HG03571 (cell line): ENCODE results near the gene KDM4D.
"Not testable (repeated sequence)": the region's sequence is repeated elsewhere in the genome, so short reads cannot be mapped to it uniquely, and the experiment has no call there.

Experiments
- ATAC-seq: cut with Tn5 transposase; IDR thresholded peaks from one replicate; pipeline ENCODE4 v1.9.1; 2021; ENCODE audit not compliant: unreplicated experiment

Gene KDM4D

GRCh38 chr11:94973099-94973968, at the start of gene KDM4D, which contains the start of gene CWC15:
Gene KDM4D, plus strand, starts transcription at chr11:94973709. Its CDS starts 23,664 bp downstream, at chr11:94997373.
Gene CWC15, minus strand, starts transcription at chr11:94973556. Its CDS starts 1,371 bp downstream, at chr11:94972185.
- ATAC-seq, result peak; percentile 100

DNA sequence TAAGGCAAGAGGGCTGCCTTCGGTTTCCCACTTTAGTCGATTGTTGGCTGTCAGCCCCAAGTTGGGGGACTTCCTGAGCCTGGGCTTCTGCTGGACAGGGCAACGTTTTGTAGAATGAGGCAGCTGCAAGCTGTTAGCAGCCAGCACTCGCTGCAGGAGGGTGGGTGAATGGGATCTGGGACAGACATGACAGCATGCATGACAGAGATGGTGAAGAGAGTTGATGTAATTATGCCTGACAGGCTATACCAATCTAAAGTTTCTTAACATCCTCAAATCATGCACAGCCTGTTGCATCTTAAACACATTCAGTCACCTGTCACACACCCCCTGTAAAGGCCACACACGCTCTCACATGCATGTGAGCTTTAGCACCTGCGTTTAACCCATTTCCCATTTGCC, 49.3 kb upstream of the KDM4D start:
- ATAC-seq, result no peak

GRCh38 chr11:94924612-94925011, 48.9 kb upstream of the KDM4D start:
- ATAC-seq, result no peak

DNA sequence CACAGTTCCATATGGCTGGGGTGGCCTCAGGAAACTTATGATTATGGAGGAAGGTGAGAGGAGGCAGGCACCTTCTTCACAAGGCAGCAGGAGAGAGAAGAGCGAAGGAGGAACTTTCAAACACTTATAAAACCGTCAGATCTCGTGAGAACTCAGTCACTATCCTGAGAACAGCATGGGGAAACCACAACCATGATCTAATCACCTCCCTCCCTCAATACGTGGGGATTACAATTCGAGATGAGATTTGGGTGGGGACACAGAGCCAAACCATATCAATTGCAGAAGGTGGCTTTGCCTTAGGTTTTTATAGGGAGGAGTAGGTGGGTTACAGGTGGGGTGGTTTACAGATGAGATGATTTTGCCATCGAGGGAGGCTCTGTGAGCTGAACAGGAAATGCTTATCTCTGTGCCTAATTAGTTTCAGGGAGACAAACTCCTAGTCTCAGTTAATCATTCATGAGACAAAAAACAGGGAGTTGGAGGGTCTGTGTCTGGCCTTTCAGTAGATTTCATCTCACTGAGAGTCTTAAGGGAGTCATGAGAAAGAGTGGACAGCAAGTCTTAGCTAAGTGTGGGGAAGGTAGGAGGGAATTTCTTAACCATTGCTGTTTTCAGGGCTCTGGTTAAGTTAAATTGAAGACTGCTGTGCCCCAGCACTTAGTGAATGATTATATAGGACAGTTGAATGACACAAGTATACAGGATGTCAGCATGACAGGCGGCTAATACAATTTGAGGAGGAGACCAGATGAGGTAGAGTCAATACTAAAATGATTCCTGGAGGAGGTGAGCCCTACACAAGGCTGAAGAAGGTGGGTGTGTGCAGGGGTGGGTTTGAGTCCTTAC, 47.9 kb upstream of the KDM4D start:
- peak; percentile 78 for ATAC-seq

DNA sequence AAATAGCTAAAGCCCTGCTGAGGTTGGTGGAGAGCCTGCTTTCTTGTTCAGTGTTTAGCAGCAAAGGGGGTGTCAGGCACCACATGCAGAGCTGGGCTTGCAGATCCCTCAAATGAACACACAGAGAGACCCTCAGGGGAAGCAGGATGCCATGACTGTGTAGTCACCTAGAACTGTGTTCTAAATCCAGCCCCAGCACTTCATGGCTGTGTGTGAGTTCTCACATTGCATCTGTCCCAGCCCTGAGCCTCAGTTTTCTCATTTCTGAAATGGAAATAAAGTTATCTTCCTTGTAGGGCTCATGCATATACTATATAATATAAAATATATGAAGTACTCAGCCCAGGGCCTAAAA, 47.3 kb upstream of the KDM4D start:
- ATAC-seq, result peak; percentile 23

DNA sequence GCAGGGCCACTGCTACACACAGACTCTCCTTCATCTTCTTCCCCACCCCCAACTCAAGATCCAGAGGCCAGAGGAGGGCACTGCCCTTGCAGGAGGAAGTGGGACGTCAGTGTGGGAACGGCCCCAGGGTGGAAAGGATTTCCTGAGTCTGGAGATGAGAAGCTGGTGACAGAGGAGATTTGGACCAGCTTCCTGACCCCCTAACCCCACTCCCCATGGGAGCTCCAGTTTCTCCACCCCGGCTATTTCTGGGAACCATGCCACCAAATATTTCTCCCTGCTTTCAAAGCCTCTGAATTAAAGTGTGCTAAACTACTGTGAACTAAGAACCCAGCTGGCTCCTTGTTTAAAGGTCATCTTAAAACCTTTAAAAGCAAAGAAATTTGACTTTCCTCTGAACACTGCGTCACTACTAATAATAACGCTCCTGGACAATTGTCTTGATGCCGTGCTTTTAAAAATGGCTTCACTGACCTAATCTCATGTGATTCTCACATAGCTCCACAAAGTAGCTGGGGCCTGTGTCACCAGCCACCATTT, 46.7 kb upstream of the KDM4D start:
- ATAC-seq, result no peak

GRCh38 chr11:94928117-94928990, 45.2 kb upstream of the KDM4D start:
- ATAC-seq, result no peak

DNA sequence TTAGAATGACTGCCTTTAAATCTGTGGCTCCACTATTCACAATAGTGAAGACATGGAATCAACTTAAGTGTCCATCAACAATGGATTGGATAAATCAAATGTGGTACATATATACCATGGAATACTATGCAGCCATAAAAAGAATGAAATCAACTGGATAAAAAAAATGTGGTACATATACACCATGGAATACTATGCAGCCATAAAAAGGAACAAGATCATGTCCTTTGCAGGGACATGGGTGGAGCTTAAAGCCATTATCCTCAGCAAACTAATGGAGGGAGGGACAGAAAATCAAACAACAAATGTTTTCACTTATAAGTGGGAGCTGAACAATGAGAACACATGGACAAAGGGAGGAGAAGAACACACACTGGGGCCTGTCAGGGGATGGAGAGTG, 41.4 kb upstream of the KDM4D start:
- ATAC-seq, result not testable (repeated sequence)

- ATAC-seq, result no peak
Observed at GRCh38 chr11:94932503-94932902, 41.0 kb upstream of the KDM4D start.

GRCh38 chr11:94933223-94934130, 40.0 kb upstream of the KDM4D start:
- no peak for ATAC-seq

GRCh38 chr11:94934362-94934761, 39.1 kb upstream of the KDM4D start:
- no peak for ATAC-seq

DNA sequence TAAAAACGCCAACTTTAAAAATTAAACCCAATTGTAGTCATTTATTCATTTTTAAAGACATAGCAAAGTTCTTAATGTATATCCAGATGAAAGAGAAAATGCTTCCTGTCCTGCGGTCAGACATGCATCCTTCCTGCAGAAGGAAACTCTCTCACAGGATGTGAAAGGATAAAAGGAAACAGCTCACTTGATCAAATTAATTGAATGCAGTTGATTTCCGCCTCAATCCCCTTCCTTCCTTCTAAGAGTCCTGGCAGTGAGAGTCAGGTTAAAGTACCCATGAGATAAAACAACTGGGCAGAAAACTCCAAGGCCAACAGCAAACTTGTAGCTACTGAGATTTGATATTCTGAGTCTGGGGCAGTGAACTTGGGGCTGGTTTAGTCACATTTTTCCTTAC, 38.7 kb upstream of the KDM4D start:
- no peak for ATAC-seq

- ATAC-seq, result no peak
Observed at GRCh38 chr11:94938095-94939055, 35.1 kb upstream of the KDM4D start.

GRCh38 chr11:94939346-94939745, 34.2 kb upstream of the KDM4D start:
- ATAC-seq, result no peak

- ATAC-seq, result no peak
Observed at GRCh38 chr11:94941131-94941530, 32.4 kb upstream of the KDM4D start.

DNA sequence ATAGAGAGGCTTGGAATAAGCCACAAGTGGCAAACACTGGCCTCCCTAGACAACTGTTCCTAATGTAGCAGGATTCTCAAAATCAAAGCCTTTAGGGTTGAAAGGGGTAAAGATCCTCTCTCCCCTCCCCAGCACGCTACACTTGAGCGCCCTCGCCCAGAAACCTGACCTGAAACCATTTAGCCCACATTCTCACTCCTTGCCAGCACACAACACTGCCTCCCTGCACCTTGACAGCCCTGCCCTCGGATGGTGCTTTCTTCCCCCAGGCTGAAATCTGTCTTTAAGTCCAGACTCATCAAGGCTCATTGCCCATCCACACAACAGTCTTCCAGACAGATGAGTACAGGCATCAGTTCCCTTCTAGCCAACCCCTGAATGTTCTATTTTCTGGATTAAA, 26.7 kb upstream of the KDM4D start:
- ATAC-seq, result no peak

GRCh38 chr11:94948070-94948617, 25.4 kb upstream of the KDM4D start:
- ATAC-seq, result no peak

- ATAC-seq, result no peak
Observed at GRCh38 chr11:94954753-94955152, 18.8 kb upstream of the KDM4D start.
